H1 (cell line): ENCODE results near the gene SAE1. TPM values are rescaled to one million over a fixed set of nuclear protein-coding genes. Genes with fewer than 3 reads are reported as not detected.

Source experiments
- CEBPB ChIP-seq: IDR thresholded peaks from 2 replicates; pipeline ENCODE4 v1.6.1; 2012; ENCODE audit warnings: low read depth, low read length
- CREB1 ChIP-seq: IDR thresholded peaks from 2 replicates; pipeline ENCODE4 v1.6.1; 2012; ENCODE audit warnings: inconsistent platforms
- CTBP2 ChIP-seq: IDR thresholded peaks from 2 replicates; pipeline ENCODE4 v1.7.0; 2011; ENCODE audit warnings: borderline replicate concordance, mild to moderate bottlenecking, moderate library complexity, mixed read lengths, low read length; ENCODE audit not compliant: insufficient read depth, insufficient read length
- FOSL1 ChIP-seq: IDR thresholded peaks from 2 replicates; pipeline ENCODE4 v1.6.1; 2011; ENCODE audit warnings: mild to moderate bottlenecking, low read depth, low read length, moderate library complexity; ENCODE audit not compliant: insufficient read depth
- HDAC6 ChIP-seq: IDR thresholded peaks from one replicate; pipeline ENCODE4 v1.7.1; 2012; ENCODE audit warnings: low read depth, mild to moderate bottlenecking, inconsistent platforms, low read length, moderate library complexity
- NANOG ChIP-seq: IDR thresholded peaks from 2 replicates; pipeline ENCODE4 v1.6.1; 2011; ENCODE audit warnings: low read length, low read depth, mild to moderate bottlenecking, inconsistent platforms; ENCODE audit not compliant: insufficient read depth, poor library complexity, severe bottlenecking
- polyA plus RNA-seq, 7 experiments: library from polyadenylated mRNA; depleted of rRNA in 3 of 7; stranded (reverse) in 5 of 7; unstranded in 2 of 7; fragments of >200 nt in 5 of 7; fragments of 200-250 nt in 2 of 7; gene quantifications; 1 replicate in 5 of 7; 2 replicates in 1 of 7; 4 replicates in 1 of 7; pipeline versions ENCODE4 v1.2.1 to v1.2.3, GENCODE V29; 2011 to 2013; ENCODE audit warnings: missing spikeins in 2 of 7, mixed read lengths in 2 of 7
- total RNA-seq: library from RNA; stranded (reverse); fragmentation: NEBNext Ultra II Directional; extraction: Animal tissue kit (Norgen Biotek cat#: 25700); gene quantifications from 2 replicates; pipeline ENCODE4 v1.2.1, GENCODE V29; 2021

SAE1 gene
- total and polyA plus RNA-seq, 2 of the 8 experiments (the other 6 are each of a cell fraction or from before 2014, with no cell fraction given), result 213 to 268 TPM

GRCh38 chr19:47176627-47177090, 46.0 kb downstream of the SAE1 start (continued):
- TF ChIP-seq FOSL1 (no peak), CTBP2 (no peak), NANOG (no peak), HDAC6 (no peak), CREB1 (no peak), CEBPB (no peak)
- TF ChIP-seq, all 59 proteins: peak for 0
